GM18870 (cell line): ENCODE data around the gene RAF1.
"Not testable (repeated sequence)": the region's sequence is repeated elsewhere in the genome, so short reads cannot be mapped to it uniquely, and the experiment has no call there.

Source experiments
- ATAC-seq: cut with Tn5 transposase; IDR thresholded peaks from one replicate; pipeline ENCODE4 v1.9.1; 2021; ENCODE audit warnings: moderate library complexity; ENCODE audit not compliant: unreplicated experiment

The RAF1 gene

GRCh38 chr3:12679468-12679867 lies 15.6 kb upstream of the RAF1 start:
- ATAC-seq: no peak

DNA sequence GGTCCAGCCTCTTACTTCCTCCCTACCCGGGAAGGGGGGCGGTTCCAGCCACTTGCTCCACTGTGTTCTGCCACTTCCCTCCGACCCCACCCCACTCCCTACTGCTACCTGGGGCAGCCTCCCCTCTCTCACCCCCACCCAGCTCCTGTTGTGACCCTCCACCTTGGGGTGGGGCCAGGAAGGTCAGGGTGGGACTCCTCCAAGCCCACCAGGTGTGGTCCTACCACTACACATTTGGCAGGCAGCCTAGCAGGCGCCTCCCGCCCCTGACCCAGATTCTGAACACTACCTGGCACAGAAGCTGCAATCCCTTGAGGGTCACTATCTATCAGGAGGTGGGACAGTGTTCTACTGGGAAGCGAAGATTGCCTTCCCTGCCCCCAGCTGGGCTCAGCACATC lies 13.7 kb upstream of the RAF1 start:
- ATAC-seq: no peak

DNA sequence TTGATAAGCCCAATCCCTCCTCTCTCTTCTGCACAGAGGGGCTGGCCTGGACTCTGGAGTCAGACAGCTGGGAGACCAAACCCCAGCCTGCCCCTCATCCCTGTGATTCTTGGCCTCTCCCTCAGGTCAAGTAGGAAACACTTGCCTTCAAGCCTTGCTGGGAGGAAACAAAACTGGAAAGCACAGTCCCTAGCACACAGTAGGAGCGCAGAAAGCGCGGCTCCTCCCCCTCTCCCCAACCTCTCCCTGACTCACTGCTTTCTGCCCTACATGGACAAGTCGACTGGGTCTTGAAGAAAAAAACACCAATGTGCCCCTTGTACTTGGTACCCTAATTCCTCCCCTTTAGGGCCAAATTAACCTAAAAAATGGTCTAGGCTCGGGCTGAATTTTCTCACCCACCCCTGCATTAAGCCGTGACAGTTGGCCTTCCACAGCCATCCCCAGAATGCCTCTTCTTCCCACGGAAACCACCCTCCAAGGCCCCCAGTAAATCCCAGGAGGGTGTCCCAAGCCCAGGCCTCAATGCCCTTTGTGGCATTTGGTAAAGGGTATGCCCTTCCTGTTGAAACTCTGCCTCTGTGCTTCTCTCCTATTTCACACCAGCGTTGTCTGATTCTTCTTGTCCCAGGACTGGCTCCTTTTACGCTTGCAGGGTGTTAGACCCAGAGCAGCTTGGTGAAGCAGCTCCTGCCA lies 11.3 kb upstream of the RAF1 start:
- ATAC-seq: no peak

DNA sequence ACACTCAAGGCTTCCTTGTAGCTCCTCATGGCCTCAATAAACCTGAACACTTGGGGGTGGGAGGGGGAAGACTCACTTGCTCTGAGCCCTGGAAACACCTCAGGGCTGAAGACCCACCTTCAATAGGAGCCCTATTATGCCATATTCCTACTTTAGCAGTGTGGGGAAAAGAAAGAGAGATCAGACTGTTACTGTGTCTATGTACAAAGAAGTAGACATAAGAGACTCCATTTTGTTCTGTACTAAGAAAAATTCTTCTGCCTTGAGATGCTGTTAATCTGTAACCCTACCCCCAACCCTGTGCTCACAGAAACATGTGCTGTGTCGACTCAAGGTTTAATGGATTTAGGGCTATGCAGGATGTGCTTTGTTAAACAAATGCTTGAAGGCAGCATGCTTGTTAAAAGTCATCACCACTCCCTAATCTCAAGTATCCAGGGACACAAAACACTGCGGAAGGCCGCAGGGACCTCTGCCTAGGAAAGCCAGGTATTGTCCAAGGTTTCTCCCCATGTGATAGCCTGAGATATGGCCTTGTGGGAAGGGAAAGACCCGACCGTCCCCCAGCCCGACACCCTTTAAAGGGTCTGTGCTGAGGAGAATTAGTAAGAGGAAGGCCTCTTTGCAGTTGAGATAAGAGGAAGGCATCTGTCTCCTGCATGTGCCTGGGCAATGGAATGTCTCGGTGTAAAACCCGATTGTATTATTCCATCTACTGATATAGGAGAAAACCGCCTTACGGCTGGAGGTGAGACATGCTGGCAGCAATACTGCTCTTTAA lies 10.2 kb upstream of the RAF1 start:
- ATAC-seq: not testable (repeated sequence)

DNA sequence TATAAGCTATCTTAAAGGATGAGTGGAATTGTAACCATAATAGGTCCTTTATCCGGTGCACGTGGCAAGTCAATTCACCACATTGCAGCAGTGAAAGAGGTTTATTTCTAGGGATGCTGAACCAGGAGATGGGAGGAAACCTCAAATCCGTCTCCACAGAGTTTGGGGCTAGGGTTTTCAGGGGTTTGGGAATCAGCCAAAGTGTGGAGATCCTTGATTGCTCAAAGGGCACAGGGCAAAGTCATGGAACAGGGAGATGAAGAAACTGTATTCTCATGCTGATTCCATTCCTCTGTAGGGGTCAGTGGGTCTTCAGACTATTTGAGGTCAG lies 7.2 kb upstream of the RAF1 start:
- no peak for ATAC-seq

DNA sequence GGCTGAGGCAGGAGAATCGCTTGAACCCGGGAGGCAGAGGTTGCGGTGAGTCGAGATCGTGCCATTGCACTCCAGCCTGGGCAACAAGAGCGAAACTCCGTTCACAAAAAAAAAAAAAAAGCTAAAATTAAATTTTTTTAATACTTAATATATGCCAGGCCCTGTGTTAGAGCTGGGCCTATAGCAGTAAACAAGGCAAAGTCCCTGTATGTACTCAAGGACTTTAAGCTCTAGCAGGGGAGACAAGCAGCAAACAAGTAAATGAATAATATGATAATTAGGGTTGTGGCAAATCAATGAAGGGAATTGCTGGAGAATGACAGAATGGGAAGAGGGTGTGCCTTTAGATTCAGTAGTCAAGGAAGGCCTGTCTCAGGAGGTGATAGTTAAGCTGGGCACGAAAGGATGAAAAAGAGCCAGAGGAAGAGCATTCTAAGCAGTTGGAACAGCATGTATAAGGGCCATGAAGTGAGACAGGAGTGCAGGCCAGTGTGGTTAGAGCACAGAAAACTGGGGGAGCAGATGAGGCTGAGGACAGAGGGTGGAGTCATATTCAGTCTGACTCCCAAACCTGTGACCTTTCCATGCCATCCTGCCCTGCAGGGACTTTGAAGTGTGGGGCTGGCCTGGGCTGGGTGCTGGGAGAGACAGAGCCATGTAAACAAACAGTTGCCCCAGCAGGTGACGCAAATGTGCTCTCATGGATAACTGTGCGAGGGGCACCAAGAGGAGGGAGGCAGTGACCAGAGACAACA lies 6.6 kb upstream of the RAF1 start:
- ATAC-seq: no peak

GRCh38 chr3:12663401-12663935 lies 449 bp downstream of the RAF1 start:
- peak; percentile 30 for ATAC-seq

DNA sequence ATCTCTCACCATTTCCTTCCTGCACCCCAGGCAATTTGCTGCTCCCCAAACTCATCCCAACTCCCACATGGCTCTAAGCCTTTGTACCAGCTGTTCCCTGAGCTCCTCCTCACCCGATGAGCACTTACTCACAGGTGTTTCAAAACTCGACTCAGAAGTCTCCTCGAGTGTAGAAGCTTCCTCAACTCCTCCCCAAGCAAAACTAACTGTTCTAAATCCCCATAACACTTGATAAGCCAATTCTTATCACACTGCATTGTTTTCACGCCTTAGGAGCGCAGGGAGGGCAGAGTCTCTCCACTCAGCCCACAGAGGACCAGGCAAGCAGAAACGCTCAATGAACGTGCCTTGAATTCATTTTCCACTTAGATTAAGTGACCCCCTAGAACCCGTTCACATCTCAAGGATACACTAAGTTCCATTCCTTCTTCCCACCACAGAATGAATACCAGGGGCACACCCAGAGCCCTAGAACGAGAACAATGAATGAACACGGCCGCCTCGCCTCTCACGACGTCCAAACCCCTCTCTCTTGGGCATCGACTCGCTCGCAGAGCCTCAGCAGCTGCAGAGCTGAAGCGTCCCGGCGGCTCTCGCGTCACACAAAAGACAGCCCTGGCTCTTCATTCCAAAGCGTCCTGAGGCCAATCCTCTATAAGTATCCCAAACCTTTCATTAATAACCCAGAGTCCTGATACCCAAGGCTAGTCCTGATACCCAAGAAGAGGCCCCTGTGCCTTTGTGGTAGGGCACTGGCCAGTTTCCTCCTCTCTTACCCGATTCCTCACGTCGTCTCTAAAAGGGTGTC lies 1.1 kb downstream of the RAF1 start:
- ATAC-seq: no peak

DNA sequence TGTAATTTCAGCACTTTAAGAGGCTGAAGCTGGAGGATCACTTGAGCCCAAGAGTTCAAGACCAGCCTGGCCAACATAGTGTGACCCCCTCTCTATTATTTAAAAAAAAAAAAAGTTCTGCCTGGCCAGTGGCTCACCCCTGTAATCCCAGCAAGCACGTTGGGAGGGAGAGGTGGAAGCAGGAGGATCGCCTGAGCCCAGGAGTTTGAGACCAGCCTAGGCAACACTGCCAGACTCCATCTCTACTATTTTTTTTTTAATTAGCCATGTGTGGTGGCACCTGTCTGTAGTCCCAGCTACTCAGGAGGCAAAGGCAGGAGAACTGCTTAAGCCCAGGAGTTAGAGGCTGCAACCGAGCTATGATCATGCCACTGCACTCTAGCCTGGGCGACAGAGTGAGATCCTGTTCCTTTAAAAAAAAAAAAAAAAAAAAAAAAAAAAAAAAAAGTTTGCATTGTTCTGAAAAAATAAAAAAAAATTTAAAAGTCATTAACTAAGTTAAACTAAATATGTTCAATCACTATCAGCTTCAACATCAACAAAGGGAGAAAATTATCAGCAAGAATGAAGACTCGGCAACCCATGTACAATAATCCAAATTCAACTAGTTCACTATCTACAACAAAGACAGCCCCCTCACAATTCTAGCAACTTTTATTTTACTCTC lies 1.9 kb downstream of the RAF1 start:
- no peak for ATAC-seq

GRCh38 chr3:12661375-12661774 lies 2.5 kb downstream of the RAF1 start:
- not testable (repeated sequence) for ATAC-seq

GRCh38 chr3:12660196-12660595 lies 3.7 kb downstream of the RAF1 start:
- ATAC-seq: no peak

DNA sequence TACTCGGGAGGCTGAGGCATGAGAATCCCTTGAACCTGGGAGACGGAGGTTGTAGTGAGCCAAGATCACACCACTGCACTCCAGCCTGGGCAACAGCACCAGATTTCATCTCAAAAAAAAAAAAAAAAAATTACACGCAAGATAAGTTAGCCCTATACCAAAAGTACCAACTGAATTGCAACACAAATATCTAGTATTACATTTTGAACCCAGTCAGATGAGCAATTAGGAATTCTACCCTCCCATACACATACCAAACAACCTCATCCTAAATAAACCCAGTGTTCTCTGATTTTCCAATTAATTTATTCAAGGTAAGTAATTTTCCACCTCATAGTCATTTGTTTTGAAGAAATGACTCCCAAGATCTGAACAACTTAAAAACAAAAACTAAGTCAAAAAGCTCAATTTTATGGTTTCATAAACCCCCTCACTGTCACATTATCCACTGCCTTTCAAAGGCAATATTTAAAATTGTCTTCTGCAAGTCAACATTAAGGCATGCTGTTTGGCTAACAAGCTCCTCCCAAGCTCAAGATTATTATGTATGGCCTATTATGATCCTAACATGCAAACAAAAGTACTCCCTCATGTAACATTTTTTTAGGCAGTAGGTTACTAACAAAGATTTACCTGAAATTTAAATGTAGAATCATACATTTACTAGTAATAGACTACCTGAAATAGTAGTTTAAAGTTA lies 4.5 kb downstream of the RAF1 start:
- ATAC-seq: no peak

- ATAC-seq: no peak
These were observed 5.3 kb downstream of the RAF1 start for GRCh38 chr3:12658593-12659058.

DNA sequence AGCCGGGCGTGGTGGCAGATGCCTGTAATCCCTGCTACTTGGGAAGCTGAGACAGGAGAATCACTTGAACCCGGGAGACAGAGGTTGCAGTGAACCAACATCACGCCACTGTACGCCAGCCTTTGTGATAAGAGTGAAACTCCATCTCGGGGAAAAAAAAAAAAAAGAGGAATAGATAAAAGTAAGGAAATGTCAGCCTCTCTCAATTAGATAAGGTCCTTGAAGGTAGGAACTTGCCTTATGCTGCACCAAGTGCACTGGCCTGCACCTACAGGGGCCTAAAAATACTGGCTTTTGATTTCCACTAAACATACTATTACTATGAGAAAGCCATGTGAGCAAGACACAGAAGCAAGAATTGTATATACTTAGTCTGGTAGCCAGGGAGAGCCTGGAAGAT lies 7.1 kb downstream of the RAF1 start:
- ATAC-seq: no peak

DNA sequence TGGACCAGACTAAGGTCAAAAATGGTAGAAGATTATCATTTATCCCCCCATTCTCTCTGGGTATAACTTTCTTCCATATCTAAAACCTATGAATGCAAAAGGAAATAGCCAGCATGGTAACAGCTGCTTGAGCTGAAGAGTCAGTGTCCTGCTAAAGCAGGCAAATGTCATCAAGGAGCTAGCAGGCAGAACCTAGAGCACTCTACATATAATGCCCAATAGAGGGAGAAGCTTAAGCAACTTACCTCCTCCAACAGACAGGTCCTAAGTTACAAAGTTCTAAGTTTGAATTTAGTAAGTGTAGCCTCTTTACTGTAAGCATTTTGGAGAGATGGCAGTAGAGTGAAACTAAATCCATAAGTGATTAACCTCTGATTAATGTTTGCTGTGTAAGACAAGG lies 7.7 kb downstream of the RAF1 start:
- ATAC-seq: no peak

GRCh38 chr3:12655701-12656100 lies 8.2 kb downstream of the RAF1 start:
- ATAC-seq: no peak

DNA sequence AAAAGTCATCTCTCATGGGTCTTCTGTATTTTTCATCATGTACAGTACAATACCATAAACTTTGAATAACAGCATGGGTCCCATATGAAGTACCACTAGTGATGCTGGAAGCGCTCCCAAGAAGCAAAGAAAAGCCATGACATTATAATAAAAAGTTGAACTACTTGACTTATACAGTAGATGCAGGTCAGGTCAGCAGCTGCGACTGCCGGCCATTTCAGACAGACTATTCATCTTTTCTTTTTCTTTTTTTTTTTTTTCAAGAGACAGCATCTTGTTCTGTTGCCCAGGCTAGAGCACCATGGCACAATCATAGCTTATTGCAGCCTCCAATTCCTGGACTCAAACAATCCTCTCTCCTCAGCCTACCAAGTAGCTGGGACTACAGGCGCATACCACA lies 10.2 kb downstream of the RAF1 start:
- ATAC-seq: no peak

DNA sequence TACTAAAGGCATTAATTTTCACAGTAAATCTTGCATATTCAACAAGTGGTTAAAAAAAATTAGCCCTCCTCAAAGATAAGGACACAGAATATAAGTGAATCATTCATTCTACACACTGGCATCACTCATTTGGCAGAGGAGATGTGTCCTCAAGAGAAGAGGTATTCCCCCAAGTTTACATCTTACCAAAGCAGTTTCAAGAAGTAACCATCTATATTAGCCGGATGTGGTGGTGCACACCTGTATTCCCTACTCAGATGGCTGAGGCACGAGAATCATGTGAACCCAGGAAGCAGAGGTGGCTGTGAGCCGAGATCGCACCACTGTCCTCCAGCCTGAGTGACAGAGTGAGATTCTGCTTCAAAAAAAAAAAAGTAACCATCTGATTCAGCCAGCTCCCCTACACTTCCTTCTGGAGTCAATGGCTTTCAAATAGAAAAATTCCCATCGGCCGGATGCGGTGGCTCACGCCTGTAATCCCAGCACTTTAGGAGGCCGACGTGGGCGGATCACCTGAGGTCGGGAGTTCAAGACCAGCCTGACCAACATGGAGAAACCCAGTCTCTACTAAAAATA lies 15.4 kb downstream of the RAF1 start:
- ATAC-seq: peak; percentile 59

DNA sequence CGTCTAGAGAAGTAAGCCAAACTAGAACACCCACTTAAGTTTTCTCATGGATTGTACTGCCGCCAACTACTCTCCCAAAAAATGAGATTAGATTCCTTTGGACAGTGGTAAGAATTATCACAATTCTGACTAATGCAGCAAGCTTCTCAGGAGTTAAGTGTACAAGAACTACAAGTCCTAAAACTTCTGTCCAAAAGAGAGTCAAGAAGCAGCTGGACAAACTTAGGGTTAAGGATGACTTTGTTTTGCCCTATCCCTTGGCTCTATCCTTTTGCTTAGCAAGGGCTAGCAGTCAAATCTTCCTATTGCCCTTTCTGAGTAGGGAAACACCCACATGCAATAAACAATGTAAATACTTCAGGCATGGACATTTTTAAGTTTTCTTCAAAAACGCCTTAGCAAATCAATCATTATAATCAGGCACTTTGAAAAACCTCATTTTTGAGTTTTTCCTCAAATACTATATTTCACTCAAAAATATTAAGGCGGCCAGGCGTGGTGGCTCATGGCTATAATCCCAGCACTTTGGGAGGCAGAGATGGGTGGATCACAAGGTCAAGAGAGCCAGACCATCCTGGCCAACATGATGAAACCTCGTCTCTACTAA lies 19.5 kb downstream of the RAF1 start:
- no peak for ATAC-seq
